ENCODE measurements around the gene FAM20B. TPM values are rescaled to one million over a fixed set of nuclear protein-coding genes. Genes with fewer than 3 reads are reported as not detected.

The FAM20B gene
- total and polyA plus RNA-seq, 2 donors (not counting 1 experiment from before 2014, with no cell fraction given): 5.2 to 32.8 TPM

GRCh38 chr1:179119513-179119912 lies 93.8 kb downstream of the FAM20B start:
- peaks cover 7 to 19% of the 10 kb centered on the region in 2 experiments for H3K36me3 ChIP-seq (replicated peaks in 1 of 2; ENCODE audit: control extremely low read depth in 1 of 2, control insufficient read depth in 1 of 2, extremely low read depth in 1 of 2, insufficient read depth in 2 of 2, low read length in 1 of 2)
- H4K20me1 ChIP-seq (ENCODE audit: control insufficient read depth, insufficient read depth, low read length, poor library complexity, severe bottlenecking): no peaks in the 10 kb centered on the region
- no peaks in the 10 kb centered on the region for H3K9me3 ChIP-seq (ENCODE audit: control extremely low read depth in 1 of 3, control insufficient read depth in 2 of 3, insufficient read depth in 1 of 3, low read length in 2 of 3)
- no peak overlapping the region for H3K4me3 Mint-ChIP-seq
- H3K9ac ChIP-seq (ENCODE audit: low read length): no peak overlapping the region
- H3K79me2 ChIP-seq (ENCODE audit: control insufficient read depth, insufficient read depth, low read length): no peaks in the 10 kb centered on the region
- H3K27ac Mint-ChIP-seq: no peak overlapping the region
- H3K27me3 Mint-ChIP-seq: no peaks in the 10 kb centered on the region
- no peak for DNase-seq
- ChIA-PET CTCF (interaction anchor here (1.0 to 2.7 kb wide), 4 partner anchors 32 to 251 kb away, joined by 3 to 39 read pairs (median 5); partner anchors contain the start of genes SOAT1 and TOR3A), POLR2A (no interaction called here)
- H3K4me1 Mint-ChIP-seq: peaks cover 2% of the 10 kb centered on the region
- no peak overlapping the region for H3K4me2 ChIP-seq (replicated peaks; ENCODE audit: low read depth, low read length, poor library complexity, severe bottlenecking)
- no peaks in the 10 kb centered on the region for H3K4me1 ChIP-seq (ENCODE audit: control insufficient read depth in 2 of 2, insufficient read depth in 2 of 2, low read length in 2 of 2)
- no peaks in the 10 kb centered on the region for H3K27me3 ChIP-seq (replicated peaks in 1 of 4; ENCODE audit: control extremely low read depth in 1 of 4, control insufficient read depth in 3 of 4, insufficient read depth in 4 of 4, low read length in 3 of 4)
- H2AFZ ChIP-seq (ENCODE audit: insufficient read depth, low read depth, low read length, poor library complexity, severe bottlenecking): no peak overlapping the region
- H3K9me3 Mint-ChIP-seq (ENCODE audit: insufficient read depth): no peaks in the 10 kb centered on the region
- no peak overlapping the region for H3K4me3 ChIP-seq (ENCODE audit: control extremely low read depth in 1 of 5, extremely low read depth in 1 of 5, insufficient read depth in 1 of 5, low read depth in 2 of 5, low read length in 4 of 5)
- intact Hi-C loops (cut with micrococcal nuclease): no loop called here
- ATAC-seq (ENCODE audit: low read depth): no peak
- H3K27ac ChIP-seq (ENCODE audit: low read length in 2 of 2): no peak overlapping the region
- TF ChIP-seq CTCF (IDR thresholded peaks at IDR 0.05) (no peak), EZH2 (IDR thresholded peaks at IDR 0.05; ENCODE audit: borderline replicate concordance, insufficient read depth, low read depth, low read length, poor library complexity, severe bottlenecking) (no peak)

- no peaks in the 10 kb centered on the region for H3K79me2 ChIP-seq (ENCODE audit: control insufficient read depth, insufficient read depth, low read length)
These were observed 95.0 kb downstream of the FAM20B start for GRCh38 chr1:179120736-179121135.

More at GRCh38 chr1:179120736-179121135, 95.0 kb downstream of the FAM20B start:
- no peaks in the 10 kb centered on the region for H4K20me1 ChIP-seq (ENCODE audit: control insufficient read depth, insufficient read depth, low read length, poor library complexity, severe bottlenecking)
- ATAC-seq (ENCODE audit: low read depth) (no peak), DNase-seq (no peak)
- H2AFZ ChIP-seq (ENCODE audit: insufficient read depth, low read depth, low read length, poor library complexity, severe bottlenecking): no peak overlapping the region
- no peak overlapping the region for H3K4me2 ChIP-seq (replicated peaks; ENCODE audit: low read depth, low read length, poor library complexity, severe bottlenecking)
- no peaks in the 10 kb centered on the region for H3K9me3 ChIP-seq (ENCODE audit: control extremely low read depth in 1 of 3, control insufficient read depth in 2 of 3, insufficient read depth in 1 of 3, low read length in 2 of 3)
- TF ChIP-seq EZH2 (IDR thresholded peaks at IDR 0.05; ENCODE audit: borderline replicate concordance, insufficient read depth, low read depth, low read length, poor library complexity, severe bottlenecking) (no peak), CTCF (IDR thresholded peaks at IDR 0.05) (no peak)
- WGBS (ENCODE audit: insufficient coverage): 83% methylated on average over 1 of the region's 2 CpGs
- H3K4me3 Mint-ChIP-seq: no peak overlapping the region
- H3K4me1 Mint-ChIP-seq: peaks cover 5% of the 10 kb centered on the region
- no peak overlapping the region for H3K9ac ChIP-seq (ENCODE audit: low read length)
- H3K27ac Mint-ChIP-seq: no peak overlapping the region
- H3K4me3 ChIP-seq (ENCODE audit: control extremely low read depth in 1 of 5, extremely low read depth in 1 of 5, insufficient read depth in 1 of 5, low read depth in 2 of 5, low read length in 4 of 5): no peak overlapping the region
- ChIA-PET POLR2A (no interaction called here), CTCF (interaction anchor here (0.8 to 5.1 kb wide), 21 partner anchors 9 to 809 kb away, joined by 3 to 74 read pairs (median 5); partner anchors contain the start of genes AXDND1, SOAT1 and TOR3A)
- no peaks in the 10 kb centered on the region for H3K27me3 ChIP-seq (replicated peaks in 1 of 4; ENCODE audit: control extremely low read depth in 1 of 4, control insufficient read depth in 3 of 4, insufficient read depth in 4 of 4, low read length in 3 of 4)
- no peaks in the 10 kb centered on the region for H3K27me3 Mint-ChIP-seq
- no peaks in the 10 kb centered on the region for H3K4me1 ChIP-seq (ENCODE audit: control insufficient read depth in 2 of 2, insufficient read depth in 2 of 2, low read length in 2 of 2)
- H3K36me3 ChIP-seq (replicated peaks in 1 of 2; ENCODE audit: control extremely low read depth in 1 of 2, control insufficient read depth in 1 of 2, extremely low read depth in 1 of 2, insufficient read depth in 2 of 2, low read length in 1 of 2): peaks cover 7 to 19% of the 10 kb centered on the region in 2 experiments
- H3K27ac ChIP-seq (ENCODE audit: low read length in 2 of 2): no peak overlapping the region
- intact Hi-C loops (cut with micrococcal nuclease): loop anchor here (1.0 to 10.0 kb wide), 3 partner anchors 104 to 249 kb away; partner anchors contain the start of gene ABL2
- H3K9me3 Mint-ChIP-seq (ENCODE audit: insufficient read depth): no peaks in the 10 kb centered on the region

All from B cell (primary cell).